Liver (tissue), 9 donors: ENCODE measurements around the gene TRAK1. TPM values are rescaled to one million over a fixed set of nuclear protein-coding genes. Genes with fewer than 3 reads are reported as not detected.

Experiments
- DNase-seq: peaks from one replicate; pipeline ENCODE4 v3.0.0-alpha.2; 2017; ENCODE audit warnings: low spot score
- H3K27ac ChIP-seq, 2 donors: one replicate each; pipeline ENCODE4 v1.7.0; 2013; ENCODE audit warnings: inconsistent platforms in 2 of 2, low read length in 2 of 2, control low read depth in 1 of 2, low read depth in 1 of 2, mild to moderate bottlenecking in 1 of 2
- H3K27me3 ChIP-seq, 4 donors: one replicate each; pipeline versions ENCODE4 v1.6.1 to v1.7.0; 2013; ENCODE audit warnings: low read length in 3 of 4, inconsistent platforms in 1 of 4, mild to moderate bottlenecking in 1 of 4, moderate library complexity in 1 of 4; ENCODE audit not compliant: control insufficient read depth in 4 of 4, insufficient read depth in 4 of 4
- H3K36me3 ChIP-seq, 4 donors: one replicate each; pipeline versions ENCODE4 v1.6.1 to v1.7.0; 2013; ENCODE audit warnings: low read length in 3 of 4, mild to moderate bottlenecking in 3 of 4, low read depth in 1 of 4, moderate library complexity in 1 of 4; ENCODE audit not compliant: control insufficient read depth in 4 of 4, insufficient read depth in 3 of 4
- H3K4me1 ChIP-seq, 4 donors: one replicate each; pipeline versions ENCODE4 v1.6.1 to v1.7.0; 2013; ENCODE audit warnings: low read length in 3 of 4, mild to moderate bottlenecking in 3 of 4, moderate library complexity in 1 of 4; ENCODE audit not compliant: control insufficient read depth in 4 of 4, insufficient read depth in 4 of 4
- H3K4me3 ChIP-seq, 3 donors: one replicate each; pipeline versions ENCODE4 v1.6.1 to v1.7.0; 2013; ENCODE audit warnings: low read length in 3 of 3, control low read depth in 1 of 3, low read depth in 1 of 3, mild to moderate bottlenecking in 1 of 3
- H3K9ac ChIP-seq, 2 donors: one replicate each; pipeline ENCODE4 v1.7.0; 2013; ENCODE audit warnings: low read length in 2 of 2, mild to moderate bottlenecking in 2 of 2, moderate library complexity in 2 of 2, control low read depth in 1 of 2, low read depth in 1 of 2
- H3K9me3 ChIP-seq, 4 donors: one replicate each; pipeline versions ENCODE4 v1.6.1 to v1.7.0; 2013; ENCODE audit warnings: low read length in 3 of 4; ENCODE audit not compliant: control insufficient read depth in 4 of 4
- EGR1 ChIP-seq, 2 donors: IDR thresholded peaks; 2 replicates each; pipeline ENCODE4 v1.6.1; 2016 to 2018; ENCODE audit warnings: antibody characterized with exemption in 2 of 2, low read depth in 2 of 2
- FOXA1 ChIP-seq: IDR thresholded peaks from 2 replicates; pipeline ENCODE4 v1.6.1; 2016; ENCODE audit warnings: antibody characterized with exemption
- FOXA2 ChIP-seq: IDR thresholded peaks from 2 replicates; pipeline ENCODE4 v1.6.1; 2016; ENCODE audit warnings: antibody characterized with exemption
- GABPA ChIP-seq, 2 donors: IDR thresholded peaks in 1 of 2; conservative IDR thresholded peaks in 1 of 2; 2 replicates each; pipeline ENCODE4 v1.6.1; 2016; ENCODE audit warnings: antibody characterized with exemption in 2 of 2, mild to moderate bottlenecking in 1 of 2, moderate library complexity in 1 of 2
- HNF4A ChIP-seq, 2 donors: conservative IDR thresholded peaks; 2 replicates each; pipeline ENCODE4 v1.6.1; 2016; ENCODE audit warnings: antibody characterized with exemption in 2 of 2, mild to moderate bottlenecking in 2 of 2
- HNF4G ChIP-seq: IDR thresholded peaks from 2 replicates; pipeline ENCODE4 v1.6.1; 2016; ENCODE audit warnings: antibody characterized with exemption
- JUND ChIP-seq, 2 donors: IDR thresholded peaks; 2 replicates each; pipeline ENCODE4 v1.6.1; 2016; ENCODE audit warnings: antibody characterized with exemption in 2 of 2
- NR2F2 ChIP-seq: IDR thresholded peaks from 2 replicates; pipeline ENCODE4 v1.6.1; 2016; ENCODE audit warnings: antibody characterized with exemption
- RAD21 ChIP-seq, 2 donors: IDR thresholded peaks; 2 replicates each; pipeline ENCODE4 v1.6.1; 2016; ENCODE audit warnings: antibody characterized with exemption in 2 of 2, mild to moderate bottlenecking in 2 of 2
- RXRA ChIP-seq, 2 donors: IDR thresholded peaks; 2 replicates each; pipeline ENCODE4 v1.6.1; 2017 to 2018; ENCODE audit warnings: antibody characterized with exemption in 2 of 2, mild to moderate bottlenecking in 1 of 2
- TAF1 ChIP-seq: conservative IDR thresholded peaks from 2 replicates; pipeline ENCODE4 v1.6.1; 2016; ENCODE audit warnings: antibody characterized with exemption, mild to moderate bottlenecking
- YY1 ChIP-seq: IDR thresholded peaks from 2 replicates; pipeline ENCODE4 v1.6.1; 2016; ENCODE audit warnings: antibody characterized with exemption, mild to moderate bottlenecking
- WGBS: extraction: QIAGEN DNeasy Blood & Tissue Kit; methylation state at CpG from one replicate; pipeline ENCODE4 v1.1.7; 2013; 5-methylcytosine and 5-hydroxymethylcytosine counted together
- polyA plus RNA-seq, 2 donors: library from polyadenylated mRNA; stranded (reverse) in 1 of 2; unstranded in 1 of 2; fragments of 200-250 nt in 1 of 2; fragments of >200 nt in 1 of 2; fragmentation: Nextera tagmentation in 1 of 2; extraction: Ambion mirVana in 1 of 2; gene quantifications; one replicate each; pipeline versions ENCODE4 v1.2.1 to v1.2.3, GENCODE V29; 2013 to 2015
- total RNA-seq, 2 donors: library from RNA; depleted of rRNA; stranded (reverse); fragments of >200 nt; gene quantifications; one replicate each; pipeline ENCODE4 v1.2.3, GENCODE V29; 2014
- TF ChIP-seq, protein P1 (sequence below): fragments of 150-350 bp; IDR thresholded peaks from 2 replicates; pipeline ENCODE4 v1.5.1; 2017; ENCODE audit warnings: improper control_type of control experiment, low read depth, low read length; ENCODE audit not compliant: missing input control
- TF ChIP-seq, protein P2 (sequence below): IDR thresholded peaks from 2 replicates; pipeline ENCODE4 v1.6.1; 2016; ENCODE audit warnings: antibody characterized with exemption
- TF ChIP-seq, protein P3 (sequence below): IDR thresholded peaks from 2 replicates; pipeline ENCODE4 v1.6.1; 2016; ENCODE audit warnings: antibody characterized with exemption, mild to moderate bottlenecking
- TF ChIP-seq, protein P4 (sequence below): IDR thresholded peaks from 2 replicates; pipeline ENCODE4 v1.6.1; 2016; ENCODE audit warnings: antibody characterized with exemption
- donor health status: healthy.
- donor health status: healthy.
- donor health status: healthy.
- donor health status: healthy.
- donor health status: healthy.

Gene TRAK1
- total and polyA plus RNA-seq, 4 donors: 3.4 to 21.7 (median 8.6) TPM

DNA sequence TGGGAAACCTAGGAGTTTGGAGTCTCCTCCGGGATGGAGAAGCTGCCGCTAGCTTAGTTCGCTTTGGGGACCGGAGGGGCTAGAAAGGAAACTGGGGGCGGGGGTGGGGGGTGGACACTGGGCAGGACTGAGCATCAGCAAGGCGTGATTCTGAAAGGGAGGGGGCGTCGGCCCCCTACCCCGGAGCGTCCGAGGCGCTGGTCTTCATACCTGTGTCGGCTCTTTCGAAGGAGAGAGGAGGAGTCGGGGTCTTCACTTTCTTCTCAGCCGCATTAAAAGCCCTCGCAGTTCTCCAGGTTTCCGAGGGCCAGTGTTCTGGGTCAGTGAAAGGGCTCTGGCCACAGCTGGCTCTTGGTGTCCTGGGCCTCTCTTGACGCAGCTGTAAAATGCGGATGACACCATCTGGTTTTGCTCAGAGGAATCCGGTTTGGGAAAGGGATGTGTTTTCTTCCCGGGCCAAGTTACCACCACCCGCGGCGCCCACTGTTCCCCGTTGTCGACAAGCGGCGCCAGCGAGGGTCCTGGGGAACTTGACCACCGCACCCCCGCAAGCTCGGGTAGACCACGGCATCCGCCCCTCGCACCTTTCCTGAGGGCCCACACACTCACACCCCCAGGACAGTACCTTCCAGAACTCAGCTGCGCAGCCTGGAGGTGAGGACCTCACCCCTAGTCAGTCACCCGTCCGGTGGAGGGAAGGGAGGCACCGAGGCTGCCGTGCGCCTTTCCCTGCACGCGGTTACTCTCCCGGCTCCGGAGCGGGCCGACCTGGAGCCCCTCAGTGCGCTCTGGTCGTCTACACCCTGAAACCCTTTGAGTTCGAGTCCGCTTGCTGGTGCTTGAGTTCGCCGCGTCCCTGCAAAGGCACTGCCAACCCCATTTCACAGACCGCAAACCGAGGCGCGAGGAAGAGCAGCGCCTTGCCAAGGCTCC, 174.2 kb downstream of the TRAK1 start:
- no peak for TF ChIP-seq YY1
- TF ChIP-seq GABPA (IDR thresholded peaks at IDR 0.05 in 1 of 2, conservative IDR thresholded peaks at IDR 0.05 in 1 of 2): no peak
- no peak for TF ChIP-seq RXRA (IDR thresholded peaks at IDR 0.05)
- TF ChIP-seq, protein P1, sequence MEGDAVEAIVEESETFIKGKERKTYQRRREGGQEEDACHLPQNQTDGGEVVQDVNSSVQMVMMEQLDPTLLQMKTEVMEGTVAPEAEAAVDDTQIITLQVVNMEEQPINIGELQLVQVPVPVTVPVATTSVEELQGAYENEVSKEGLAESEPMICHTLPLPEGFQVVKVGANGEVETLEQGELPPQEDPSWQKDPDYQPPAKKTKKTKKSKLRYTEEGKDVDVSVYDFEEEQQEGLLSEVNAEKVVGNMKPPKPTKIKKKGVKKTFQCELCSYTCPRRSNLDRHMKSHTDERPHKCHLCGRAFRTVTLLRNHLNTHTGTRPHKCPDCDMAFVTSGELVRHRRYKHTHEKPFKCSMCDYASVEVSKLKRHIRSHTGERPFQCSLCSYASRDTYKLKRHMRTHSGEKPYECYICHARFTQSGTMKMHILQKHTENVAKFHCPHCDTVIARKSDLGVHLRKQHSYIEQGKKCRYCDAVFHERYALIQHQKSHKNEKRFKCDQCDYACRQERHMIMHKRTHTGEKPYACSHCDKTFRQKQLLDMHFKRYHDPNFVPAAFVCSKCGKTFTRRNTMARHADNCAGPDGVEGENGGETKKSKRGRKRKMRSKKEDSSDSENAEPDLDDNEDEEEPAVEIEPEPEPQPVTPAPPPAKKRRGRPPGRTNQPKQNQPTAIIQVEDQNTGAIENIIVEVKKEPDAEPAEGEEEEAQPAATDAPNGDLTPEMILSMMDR: no peak
- TF ChIP-seq, protein P2, sequence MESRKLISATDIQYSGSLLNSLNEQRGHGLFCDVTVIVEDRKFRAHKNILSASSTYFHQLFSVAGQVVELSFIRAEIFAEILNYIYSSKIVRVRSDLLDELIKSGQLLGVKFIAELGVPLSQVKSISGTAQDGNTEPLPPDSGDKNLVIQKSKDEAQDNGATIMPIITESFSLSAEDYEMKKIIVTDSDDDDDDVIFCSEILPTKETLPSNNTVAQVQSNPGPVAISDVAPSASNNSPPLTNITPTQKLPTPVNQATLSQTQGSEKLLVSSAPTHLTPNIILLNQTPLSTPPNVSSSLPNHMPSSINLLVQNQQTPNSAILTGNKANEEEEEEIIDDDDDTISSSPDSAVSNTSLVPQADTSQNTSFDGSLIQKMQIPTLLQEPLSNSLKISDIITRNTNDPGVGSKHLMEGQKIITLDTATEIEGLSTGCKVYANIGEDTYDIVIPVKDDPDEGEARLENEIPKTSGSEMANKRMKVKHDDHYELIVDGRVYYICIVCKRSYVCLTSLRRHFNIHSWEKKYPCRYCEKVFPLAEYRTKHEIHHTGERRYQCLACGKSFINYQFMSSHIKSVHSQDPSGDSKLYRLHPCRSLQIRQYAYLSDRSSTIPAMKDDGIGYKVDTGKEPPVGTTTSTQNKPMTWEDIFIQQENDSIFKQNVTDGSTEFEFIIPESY: no peak
- TF ChIP-seq FOXA1: no peak
- no peak for TF ChIP-seq JUND (IDR thresholded peaks at IDR 0.05)
- no peak for TF ChIP-seq HNF4A (conservative IDR thresholded peaks at IDR 0.05)
- no peak for TF ChIP-seq TAF1
- TF ChIP-seq HNF4G: no peak
- TF ChIP-seq NR2F2: no peak
- TF ChIP-seq, protein P3, sequence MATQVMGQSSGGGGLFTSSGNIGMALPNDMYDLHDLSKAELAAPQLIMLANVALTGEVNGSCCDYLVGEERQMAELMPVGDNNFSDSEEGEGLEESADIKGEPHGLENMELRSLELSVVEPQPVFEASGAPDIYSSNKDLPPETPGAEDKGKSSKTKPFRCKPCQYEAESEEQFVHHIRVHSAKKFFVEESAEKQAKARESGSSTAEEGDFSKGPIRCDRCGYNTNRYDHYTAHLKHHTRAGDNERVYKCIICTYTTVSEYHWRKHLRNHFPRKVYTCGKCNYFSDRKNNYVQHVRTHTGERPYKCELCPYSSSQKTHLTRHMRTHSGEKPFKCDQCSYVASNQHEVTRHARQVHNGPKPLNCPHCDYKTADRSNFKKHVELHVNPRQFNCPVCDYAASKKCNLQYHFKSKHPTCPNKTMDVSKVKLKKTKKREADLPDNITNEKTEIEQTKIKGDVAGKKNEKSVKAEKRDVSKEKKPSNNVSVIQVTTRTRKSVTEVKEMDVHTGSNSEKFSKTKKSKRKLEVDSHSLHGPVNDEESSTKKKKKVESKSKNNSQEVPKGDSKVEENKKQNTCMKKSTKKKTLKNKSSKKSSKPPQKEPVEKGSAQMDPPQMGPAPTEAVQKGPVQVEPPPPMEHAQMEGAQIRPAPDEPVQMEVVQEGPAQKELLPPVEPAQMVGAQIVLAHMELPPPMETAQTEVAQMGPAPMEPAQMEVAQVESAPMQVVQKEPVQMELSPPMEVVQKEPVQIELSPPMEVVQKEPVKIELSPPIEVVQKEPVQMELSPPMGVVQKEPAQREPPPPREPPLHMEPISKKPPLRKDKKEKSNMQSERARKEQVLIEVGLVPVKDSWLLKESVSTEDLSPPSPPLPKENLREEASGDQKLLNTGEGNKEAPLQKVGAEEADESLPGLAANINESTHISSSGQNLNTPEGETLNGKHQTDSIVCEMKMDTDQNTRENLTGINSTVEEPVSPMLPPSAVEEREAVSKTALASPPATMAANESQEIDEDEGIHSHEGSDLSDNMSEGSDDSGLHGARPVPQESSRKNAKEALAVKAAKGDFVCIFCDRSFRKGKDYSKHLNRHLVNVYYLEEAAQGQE: no peak
- TF ChIP-seq FOXA2: no peak
- no peak for TF ChIP-seq RAD21 (IDR thresholded peaks at IDR 0.05)
- no peaks in the 10 kb centered on the region for H3K36me3 ChIP-seq
- H3K9ac ChIP-seq: no peak overlapping the region
- H3K4me3 ChIP-seq: no peak overlapping the region
- peaks cover 4 to 12% (median 5%) of the 10 kb centered on the region in 4 donors for H3K4me1 ChIP-seq
- H3K27ac ChIP-seq: no peak overlapping the region
- H3K27me3 ChIP-seq: peaks cover 0 to 9% (median 4%) of the 10 kb centered on the region in 4 donors
- H3K9me3 ChIP-seq: peaks cover 0 to 8% (median 0%) of the 10 kb centered on the region in 4 donors
- WGBS: 15% methylated on average over 60 of the region's 60 CpGs
- DNase-seq: no peak

DNA sequence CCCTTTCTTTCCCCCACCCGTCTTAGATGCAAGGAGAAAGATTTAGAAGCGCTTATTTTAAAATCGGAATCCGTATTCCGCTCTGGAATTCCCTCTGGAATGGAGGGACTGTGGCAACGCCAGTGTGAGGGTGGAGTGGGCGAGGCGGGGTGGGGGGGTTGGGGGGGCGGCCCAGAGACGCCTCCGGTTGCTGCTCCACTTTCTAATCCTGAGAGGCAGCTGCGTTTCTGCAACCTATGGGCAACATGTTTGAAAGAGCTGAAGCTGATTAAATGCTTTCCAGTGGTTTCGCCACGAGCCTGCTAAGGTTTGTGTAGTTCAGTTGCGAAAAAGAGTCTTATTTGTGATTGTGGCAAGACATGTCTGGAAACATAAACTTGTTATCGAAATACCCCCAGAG, 174.9 kb downstream of the TRAK1 start, which contains the start of gene CCK:
TSS of gene CCK (minus strand) at position 101 of the 400 bp plus-strand sequence. CDS start 2,555 bp downstream, outside the sequence.
- H3K27ac ChIP-seq: no peak within 1 kb of the TSS
- H3K4me3 ChIP-seq: no peak within 1 kb of the TSS
- H3K9me3 ChIP-seq: peaks cover 0 to 8% (median 0%) of the 10 kb centered on the region in 4 donors
- H3K9ac ChIP-seq: no peak within 1 kb of the TSS
- DNase-seq: no peak
- peaks cover 4 to 12% (median 5%) of the 10 kb centered on the region in 4 donors for H3K4me1 ChIP-seq
- WGBS: 46% methylated on average over 16 of the region's 16 CpGs
- no peaks in the 10 kb centered on the region for H3K36me3 ChIP-seq
- peaks cover 0 to 9% (median 4%) of the 10 kb centered on the region in 4 donors for H3K27me3 ChIP-seq
- TF ChIP-seq FOXA1 (no peak), FOXA2 (no peak), RAD21 (IDR thresholded peaks at IDR 0.05) (no peak), YY1 (no peak), EGR1 (IDR thresholded peaks at IDR 0.05; ENCODE audit: low read depth in 2 of 2) (no peak), TAF1 (no peak), HNF4A (conservative IDR thresholded peaks at IDR 0.05) (no peak), NR2F2 (no peak), GABPA (IDR thresholded peaks at IDR 0.05 in 1 of 2, conservative IDR thresholded peaks at IDR 0.05 in 1 of 2) (no peak)
- TF ChIP-seq, protein P1: no peak
- TF ChIP-seq, protein P3: no peak
- TF ChIP-seq, protein P4, sequence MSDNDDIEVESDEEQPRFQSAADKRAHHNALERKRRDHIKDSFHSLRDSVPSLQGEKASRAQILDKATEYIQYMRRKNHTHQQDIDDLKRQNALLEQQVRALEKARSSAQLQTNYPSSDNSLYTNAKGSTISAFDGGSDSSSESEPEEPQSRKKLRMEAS: no peak
